Glutamatergic neuron (in vitro differentiated cells): ENCODE measurements around the gene CYP4Z1. TPM values are rescaled to one million over a fixed set of nuclear protein-coding genes. Genes with fewer than 3 reads are reported as not detected.
"Not testable (repeated sequence)": the region's sequence is repeated elsewhere in the genome, so short reads cannot be mapped to it uniquely, and the experiment has no call there.

ENCODE experiments used
- DNase-seq: peaks from one replicate; pipeline ENCODE4 v3.0.0; 2022
- H3K27ac Mint-ChIP-seq: one replicate; pipeline ENCODE4 v1.8.0; 2020; ENCODE audit warnings: mild to moderate bottlenecking, mixed read lengths, inconsistent platforms; ENCODE audit not compliant: unreplicated experiment
- H3K27me3 Mint-ChIP-seq: one replicate; pipeline ENCODE4 v1.8.0; 2020; ENCODE audit warnings: mild to moderate bottlenecking, moderate library complexity, mixed read lengths, inconsistent platforms; ENCODE audit not compliant: unreplicated experiment
- H3K36me3 Mint-ChIP-seq: one replicate; pipeline ENCODE4 v1.8.0; 2020; ENCODE audit warnings: mild to moderate bottlenecking, mixed read lengths, inconsistent platforms; ENCODE audit not compliant: unreplicated experiment
- H3K4me1 Mint-ChIP-seq: one replicate; pipeline ENCODE4 v1.8.0; 2020; ENCODE audit warnings: mild to moderate bottlenecking, low read depth, mixed read lengths, inconsistent platforms; ENCODE audit not compliant: unreplicated experiment
- H3K4me3 Mint-ChIP-seq: one replicate; pipeline ENCODE4 v1.8.0; 2020; ENCODE audit warnings: mild to moderate bottlenecking, mixed read lengths, inconsistent platforms; ENCODE audit not compliant: unreplicated experiment
- H3K9me3 Mint-ChIP-seq: one replicate; pipeline ENCODE4 v1.8.0; 2020; ENCODE audit warnings: mild to moderate bottlenecking, moderate library complexity, mixed read lengths, inconsistent platforms; ENCODE audit not compliant: unreplicated experiment
- CTCF ChIP-seq: fragments of 200-600 bp; sonication (generic); IDR thresholded peaks from one replicate; pipeline ENCODE4 v1.5.0; 2021; ENCODE audit not compliant: partially characterized antibody, unreplicated experiment
- total RNA-seq: library from RNA; stranded (reverse); fragmentation: NEBNext Ultra II Directional; extraction: Animal tissue kit (Norgen Biotek cat#: 25700); gene quantifications from one replicate; pipeline ENCODE4 v1.2.1, GENCODE V29; 2021; ENCODE audit not compliant: unreplicated experiment

CYP4Z1 gene
- total RNA-seq, 1 donor from 2014 or later = not detected

- Mint-ChIP-seq H3K36me3 (no peaks in the 10 kb centered on the region), H3K9me3 (no peaks in the 10 kb centered on the region), H3K4me3 (no peak overlapping the region), H3K27me3 (no peaks in the 10 kb centered on the region), H3K4me1 (peaks cover 5% of the 10 kb centered on the region), H3K27ac (no peak overlapping the region)
- TF ChIP-seq CTCF = no peak
- no peak for DNase-seq
These were observed 36.7 kb upstream of the CYP4Z1 start for GRCh38 chr1:47030170-47030805.

GRCh38 chr1:47031059-47031458, 36.0 kb upstream of the CYP4Z1 start:
- Mint-ChIP-seq H3K4me3 (no peak overlapping the region), H3K27ac (no peak overlapping the region), H3K4me1 (no peaks in the 10 kb centered on the region), H3K36me3 (no peaks in the 10 kb centered on the region), H3K27me3 (no peaks in the 10 kb centered on the region), H3K9me3 (no peaks in the 10 kb centered on the region)
- no peak for DNase-seq
- TF ChIP-seq CTCF = no peak

- no peak for DNase-seq
- no peak overlapping the region for H3K27ac Mint-ChIP-seq
- no peak overlapping the region for H3K4me3 Mint-ChIP-seq
- no peaks in the 10 kb centered on the region for H3K9me3 Mint-ChIP-seq
- H3K27me3 Mint-ChIP-seq = no peaks in the 10 kb centered on the region
- no peaks in the 10 kb centered on the region for H3K36me3 Mint-ChIP-seq
- no peak for TF ChIP-seq CTCF
- no peaks in the 10 kb centered on the region for H3K4me1 Mint-ChIP-seq
These were observed 35.4 kb upstream of the CYP4Z1 start for GRCh38 chr1:47031585-47031984.

GRCh38 chr1:47036764-47037163, 30.3 kb upstream of the CYP4Z1 start:
- TF ChIP-seq CTCF = no peak
- no peak overlapping the region for H3K4me3 Mint-ChIP-seq
- no peak overlapping the region for H3K27ac Mint-ChIP-seq
- no peaks in the 10 kb centered on the region for H3K9me3 Mint-ChIP-seq
- no peaks in the 10 kb centered on the region for H3K27me3 Mint-ChIP-seq
- DNase-seq = no peak
- H3K36me3 Mint-ChIP-seq = no peaks in the 10 kb centered on the region
- H3K4me1 Mint-ChIP-seq = no peaks in the 10 kb centered on the region

- no peaks in the 10 kb centered on the region for H3K4me1 Mint-ChIP-seq
- H3K4me3 Mint-ChIP-seq = no peak overlapping the region
- peaks cover 10% of the 10 kb centered on the region for H3K36me3 Mint-ChIP-seq
- DNase-seq = no peak
- TF ChIP-seq CTCF = no peak
- peaks cover 1% of the 10 kb centered on the region for H3K9me3 Mint-ChIP-seq
- H3K27me3 Mint-ChIP-seq = peaks cover 3% of the 10 kb centered on the region
- no peak overlapping the region for H3K27ac Mint-ChIP-seq
These were observed 7.7 kb upstream of the CYP4Z1 start for GRCh38 chr1:47059376-47059775.

GRCh38 chr1:47069080-47069479, 2.0 kb downstream of the CYP4Z1 start:
- H3K36me3 Mint-ChIP-seq, H3K4me1 Mint-ChIP-seq, H3K27ac Mint-ChIP-seq, DNase-seq, H3K4me3 Mint-ChIP-seq, H3K27me3 Mint-ChIP-seq, H3K9me3 Mint-ChIP-seq: not testable (repeated sequence)

GRCh38 chr1:47069509-47069908, 2.5 kb downstream of the CYP4Z1 start:
- H3K9me3 Mint-ChIP-seq, H3K27ac Mint-ChIP-seq, H3K4me1 Mint-ChIP-seq, H3K4me3 Mint-ChIP-seq, DNase-seq, H3K36me3 Mint-ChIP-seq, H3K27me3 Mint-ChIP-seq: not testable (repeated sequence)
